Mesothelial cell of epicardium (in vitro differentiated cells): ENCODE results near the gene YPEL1. TPM values are rescaled to one million over a fixed set of nuclear protein-coding genes. Genes with fewer than 3 reads are reported as not detected.

ENCODE experiments used
- DNase-seq, 2 experiments: peaks; one replicate each; pipeline ENCODE4 v3.0.0; 2021; ENCODE audit warnings: low spot score in 2 of 2; ENCODE audit not compliant: unreplicated experiment in 2 of 2
- H3K27ac Mint-ChIP-seq: 2 replicates; pipeline ENCODE4 v1.8.0; 2021; ENCODE audit warnings: mixed read lengths
- H3K27me3 Mint-ChIP-seq: 2 replicates; pipeline ENCODE4 v1.8.0; 2021; ENCODE audit warnings: low read depth, mixed read lengths
- H3K36me3 Mint-ChIP-seq: 2 replicates; pipeline ENCODE4 v1.8.0; 2021; ENCODE audit warnings: mixed read lengths
- H3K4me1 Mint-ChIP-seq: 2 replicates; pipeline ENCODE4 v1.8.0; 2021; ENCODE audit warnings: mixed read lengths
- H3K4me3 Mint-ChIP-seq: 2 replicates; pipeline ENCODE4 v1.8.0; 2021; ENCODE audit warnings: mild to moderate bottlenecking, moderate library complexity, mixed read lengths
- H3K9me3 Mint-ChIP-seq: 2 replicates; pipeline ENCODE4 v1.8.0; 2021; ENCODE audit warnings: mixed read lengths
- CTCF ChIP-seq: fragments of 200-600 bp; sonication (generic); IDR thresholded peaks from one replicate; pipeline ENCODE4 v1.5.0; 2021; ENCODE audit warnings: antibody characterized with exemption; ENCODE audit not compliant: unreplicated experiment
- total RNA-seq: library from RNA; stranded (reverse); gene quantifications from 3 replicates; pipeline ENCODE4 v1.2.1, GENCODE V29; 2021

Gene YPEL1
- total RNA-seq, 1 donor from 2014 or later: 17.2 TPM

- peak overlapping the region; percentile 56 for H3K27ac Mint-ChIP-seq
- peaks cover 9% of the 10 kb centered on the region for H3K4me1 Mint-ChIP-seq
- no peak for DNase-seq
- no peaks in the 10 kb centered on the region for H3K9me3 Mint-ChIP-seq
- peaks cover 4% of the 10 kb centered on the region for H3K36me3 Mint-ChIP-seq
- peaks cover 2% of the 10 kb centered on the region for H3K27me3 Mint-ChIP-seq
- peak overlapping the region; percentile 100 for H3K4me3 Mint-ChIP-seq
- TF ChIP-seq CTCF: no peak
Measured at GRCh38 chr22:21666786-21667185, 68.8 kb downstream of the YPEL1 start.

GRCh38 chr22:21665047-21665851, 70.3 kb downstream of the YPEL1 start:
- peak overlapping the region; percentile 100 for H3K4me3 Mint-ChIP-seq
- peaks cover 7% of the 10 kb centered on the region for H3K27me3 Mint-ChIP-seq
- no peaks in the 10 kb centered on the region for H3K9me3 Mint-ChIP-seq
- peaks cover 2% of the 10 kb centered on the region for H3K36me3 Mint-ChIP-seq
- DNase-seq: no peak
- TF ChIP-seq CTCF: no peak
- H3K4me1 Mint-ChIP-seq: peaks cover 9% of the 10 kb centered on the region
- peak overlapping the region; percentile 99 for H3K27ac Mint-ChIP-seq

- TF ChIP-seq CTCF: no peak
- Mint-ChIP-seq H3K36me3 (no peaks in the 10 kb centered on the region), H3K27ac (no peak overlapping the region), H3K9me3 (no peaks in the 10 kb centered on the region), H3K4me3 (peak overlapping the region; percentile 7), H3K4me1 (peaks cover 9% of the 10 kb centered on the region), H3K27me3 (peaks cover 7% of the 10 kb centered on the region)
- no peak for DNase-seq
Measured at GRCh38 chr22:21663738-21664137, 71.9 kb downstream of the YPEL1 start.

- no peak for TF ChIP-seq CTCF
- peaks cover 5% of the 10 kb centered on the region for H3K4me1 Mint-ChIP-seq
- no peaks in the 10 kb centered on the region for H3K36me3 Mint-ChIP-seq
- peaks cover 14% of the 10 kb centered on the region for H3K27me3 Mint-ChIP-seq
- no peak overlapping the region for H3K27ac Mint-ChIP-seq
- H3K9me3 Mint-ChIP-seq: no peaks in the 10 kb centered on the region
- DNase-seq: no peak
- no peak overlapping the region for H3K4me3 Mint-ChIP-seq
Measured at GRCh38 chr22:21661991-21662390, 73.6 kb downstream of the YPEL1 start.

GRCh38 chr22:21660904-21661303, 74.7 kb downstream of the YPEL1 start:
- no peak for DNase-seq
- Mint-ChIP-seq H3K4me3 (no peak overlapping the region), H3K27me3 (peaks cover 16% of the 10 kb centered on the region), H3K36me3 (no peaks in the 10 kb centered on the region), H3K9me3 (no peaks in the 10 kb centered on the region), H3K4me1 (peaks cover 8% of the 10 kb centered on the region), H3K27ac (no peak overlapping the region)
- no peak for TF ChIP-seq CTCF
